Right lobe of liver (tissue), 6 donors: ENCODE measurements around the gene AHNAK2. TPM values are rescaled to one million over a fixed set of nuclear protein-coding genes. Genes with fewer than 3 reads are reported as not detected.

Source experiments
- ATAC-seq, 4 donors: fragments of 200-7000 bp; cut with Tn5 transposase; one replicate each; pipeline ENCODE4 v1.9.1; 2020; ENCODE audit warnings: mild to moderate bottlenecking in 4 of 4, moderate library complexity in 4 of 4
- DNase-seq, 3 donors: peaks; one replicate each; pipeline ENCODE4 v3.0.0-alpha.2; 2020
- H3K27ac ChIP-seq, 3 donors: fragments of 200-600 bp; one replicate each; pipeline ENCODE4 v1.8.0; 2022
- H3K27me3 ChIP-seq, 2 donors: fragments of 200-600 bp; one replicate each; pipeline ENCODE4 v1.8.0; 2022
- H3K36me3 ChIP-seq, 4 donors: fragments of 200-600 bp; sonication (generic) in 1 of 4; one replicate each; pipeline versions ENCODE4 v1.5.1 to v1.8.0; 2017 to 2022; ENCODE audit warnings: control low read depth in 1 of 4
- H3K4me1 ChIP-seq, 4 donors: fragments of 200-600 bp; sonication (generic) in 1 of 4; one replicate each; pipeline versions ENCODE4 v1.5.1 to v1.8.0; 2017 to 2022; ENCODE audit warnings: control low read depth in 1 of 4
- H3K4me3 ChIP-seq, 3 donors: fragments of 200-600 bp; one replicate each; pipeline ENCODE4 v1.8.0; 2022
- H3K9me3 ChIP-seq, 4 donors: fragments of 200-600 bp; sonication (generic) in 1 of 4; one replicate each; pipeline versions ENCODE4 v1.5.1 to v1.8.0; 2017 to 2022; ENCODE audit warnings: control low read depth in 1 of 4
- CTCF ChIP-seq, 4 donors: fragments of 200-600 bp in 3 of 4; fragments of 450-650 bp in 1 of 4; IDR thresholded peaks; one replicate each; pipeline versions ENCODE4 v1.5.1 to v1.8.0; 2016 to 2022; ENCODE audit warnings: antibody characterized with exemption in 4 of 4, mild to moderate bottlenecking in 2 of 4
- POLR2A ChIP-seq: fragments of 450-650 bp; IDR thresholded peaks from one replicate; pipeline ENCODE4 v1.6.1; 2017; ENCODE audit warnings: antibody characterized with exemption, mild to moderate bottlenecking
- whole genome bisulfite sequencing: methylation state at CpG from one replicate; pipeline ENCODE4 v1.1.6; 2018; ENCODE audit warnings: low coverage, low lambda C conversion rate; ENCODE audit not compliant: insufficient coverage; ENCODE audit errors: missing lambda C conversion rate; 5-methylcytosine and 5-hydroxymethylcytosine counted together
- intact Hi-C, 2 donors: fragments of 100-400 bp; cut with DNase I; formaldehyde crosslinking; loops; one replicate each; pipeline versions ENCODE4 v1.11.2 to v1.14.1; 2022
- total RNA-seq, 6 experiments: library from RNA; depleted of rRNA in 2 of 6; stranded (reverse); fragments of >200 nt in 2 of 6; fragmentation: NEBNext Ultra II Directional in 3 of 6; extraction: Animal tissue kit (Norgen Biotek cat#: 25700) in 3 of 6; gene quantifications; one replicate each; pipeline versions ENCODE4 v1.1.0 to v1.2.4, GENCODE V29; 2016 to 2023
- donor health status: DM: no; HTN: yes; CAD: no.
- donor health status: DM: no; HTN: no; CAD: no.
- donor health status: DM: no; HTN: no; CAD: no.
- donor health status: DM: no; HTN: yes; CAD: no.
- donor health status: DM: no; HTN: yes; CAD: no.

Gene AHNAK2
- total RNA-seq, 6 experiments from 2014 or later: 2.1 to 12.2 (median 4.6) TPM

GRCh38 chr14:105015905-105016304, 37.7 kb upstream of the AHNAK2 start:
- Histone ChIP-seq H3K27me3 (no peaks in the 10 kb centered on the region), H3K4me3 (no peak overlapping the region), H3K27ac (no peak overlapping the region), H3K36me3 (peaks cover 0 to 5% (median 1%) of the 10 kb centered on the region in 4 donors), H3K9me3 (no peaks in the 10 kb centered on the region), H3K4me1 (peaks cover 0 to 3% (median 0%) of the 10 kb centered on the region in 4 donors)
- TF ChIP-seq POLR2A (no peak), CTCF (IDR thresholded peaks at IDR 0.05) (no peak)
- WGBS: 56% methylated on average over 3 of the region's 6 CpGs
- intact Hi-C loops: no loop called here
- DNase-seq (no peak), ATAC-seq (no peak)

GRCh38 chr14:105015242-105015641, 37.1 kb upstream of the AHNAK2 start:
- peaks cover 0 to 9% (median 3%) of the 10 kb centered on the region in 4 donors for H3K36me3 ChIP-seq
- no peaks in the 10 kb centered on the region for H3K27me3 ChIP-seq
- no peak overlapping the region for H3K4me3 ChIP-seq
- no peak overlapping the region for H3K27ac ChIP-seq
- WGBS: 46% methylated on average over 4 of the region's 9 CpGs
- H3K9me3 ChIP-seq: no peaks in the 10 kb centered on the region
- ATAC-seq: no peak
- DNase-seq: no peak
- peaks cover 0 to 2% (median 0%) of the 10 kb centered on the region in 4 donors for H3K4me1 ChIP-seq
- no peak for TF ChIP-seq POLR2A
- no peak for TF ChIP-seq CTCF (IDR thresholded peaks at IDR 0.05)
- intact Hi-C loops: no loop called here

DNA sequence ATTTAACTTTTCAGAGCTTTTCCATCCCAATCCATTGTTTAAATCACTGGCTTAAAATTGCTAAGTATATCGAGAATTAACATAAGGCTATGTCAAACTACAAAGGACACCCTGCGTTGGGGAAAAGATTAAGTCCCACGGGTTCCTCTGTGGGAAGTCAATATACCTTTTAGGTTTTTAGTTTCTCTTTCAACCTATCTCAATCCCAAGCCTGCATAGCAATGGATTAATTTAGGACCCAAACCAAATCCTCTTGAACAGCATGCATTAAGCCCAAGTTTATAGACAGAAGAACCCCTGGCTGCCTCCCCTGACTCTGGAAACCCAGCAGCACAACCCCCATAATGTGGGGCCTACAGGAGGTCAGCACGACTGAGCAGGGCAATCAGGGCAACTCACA, 36.5 kb upstream of the AHNAK2 start:
- 70% methylated on average over 4 of the region's 4 CpGs for WGBS
- no peak for TF ChIP-seq CTCF (IDR thresholded peaks at IDR 0.05)
- TF ChIP-seq POLR2A: no peak
- intact Hi-C loops: no loop called here
- Histone ChIP-seq H3K27ac (no peak overlapping the region), H3K4me3 (no peak overlapping the region), H3K36me3 (peaks cover 0 to 9% (median 3%) of the 10 kb centered on the region in 4 donors), H3K9me3 (no peaks in the 10 kb centered on the region), H3K4me1 (no peaks in the 10 kb centered on the region), H3K27me3 (no peaks in the 10 kb centered on the region)
- DNase-seq: no peak
- ATAC-seq: no peak

DNA sequence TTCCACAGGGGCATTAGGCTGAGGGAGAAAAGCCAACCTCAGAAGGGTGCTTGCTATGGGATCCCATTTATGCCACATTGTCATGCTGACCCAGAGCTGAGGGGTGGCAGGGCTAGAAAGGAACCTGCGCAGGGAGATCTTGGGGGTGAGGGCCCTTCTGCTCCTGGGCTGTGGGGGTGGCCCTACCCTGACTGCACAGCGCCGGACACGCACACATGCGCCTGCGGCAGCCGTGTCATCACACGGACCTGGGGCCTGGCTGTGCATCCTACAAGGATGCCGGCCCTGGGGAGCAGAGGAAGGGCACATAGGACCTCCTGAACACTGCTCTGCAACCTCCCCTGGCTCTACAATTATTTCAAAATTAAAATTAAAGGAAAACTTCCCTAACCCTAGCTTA, 35.9 kb upstream of the AHNAK2 start:
- H3K9me3 ChIP-seq: no peaks in the 10 kb centered on the region
- no peaks in the 10 kb centered on the region for H3K4me1 ChIP-seq
- ATAC-seq (no peak), DNase-seq (no peak)
- H3K27me3 ChIP-seq: no peaks in the 10 kb centered on the region
- H3K27ac ChIP-seq: no peak overlapping the region
- no CpG with 5 or more reads among the region's 9 CpGs for WGBS
- TF ChIP-seq POLR2A (no peak), CTCF (IDR thresholded peaks at IDR 0.05) (no peak)
- intact Hi-C loops: no loop called here
- peaks cover 0 to 9% (median 3%) of the 10 kb centered on the region in 4 donors for H3K36me3 ChIP-seq
- no peak overlapping the region for H3K4me3 ChIP-seq
